Fibroblast of lung (primary cell): Measurements from ENCODE around the gene THRB.

Experiments used
- EZH2 ChIP-seq: IDR thresholded peaks from 2 replicates; pipeline ENCODE4 v1.5.1; 2012; ENCODE audit warnings: low read length, control low read depth, mild to moderate bottlenecking; ENCODE audit errors: missing control alignments
- TF ChIP-seq, protein P1 (sequence below), 2 donors: IDR thresholded peaks in 1 of 2; conservative IDR thresholded peaks in 1 of 2; 1 replicate in 1 of 2; 2 replicates in 1 of 2; pipeline ENCODE4 v1.5.1; 2011 to 2012; ENCODE audit warnings: low read length in 2 of 2, control low read depth in 1 of 2, inconsistent platforms in 1 of 2, low read depth in 1 of 2, mild to moderate bottlenecking in 1 of 2

DNA sequence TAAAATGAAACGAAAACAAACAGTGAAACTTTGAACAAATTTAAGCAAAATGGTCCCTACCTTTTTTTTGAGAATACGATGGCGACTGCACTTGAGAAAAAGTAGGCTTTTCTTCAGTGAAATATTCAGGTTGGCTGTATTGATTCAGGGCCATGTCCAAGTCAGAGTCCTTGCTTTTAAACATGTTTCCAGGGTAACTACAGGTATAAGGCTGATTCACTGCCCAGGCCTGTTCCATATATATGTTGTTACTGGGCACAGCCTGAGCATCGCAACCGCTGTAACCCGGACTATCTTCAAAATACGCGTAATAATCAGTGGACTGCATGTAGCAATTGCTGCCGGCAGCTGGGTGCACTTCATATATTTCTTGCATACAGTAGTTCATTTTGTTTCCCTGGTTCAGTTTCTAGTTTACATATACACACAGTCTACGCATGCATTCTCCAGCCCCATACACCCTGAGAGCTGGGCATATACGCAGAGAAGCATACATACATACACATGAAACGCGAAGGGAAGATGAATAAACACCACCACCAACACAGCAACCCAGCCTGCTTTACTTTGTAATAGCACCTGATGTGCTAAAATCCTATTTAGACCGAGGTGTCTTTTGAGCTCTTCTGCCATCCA lies 329.6 kb downstream of the THRB start:
- TF ChIP-seq, protein P1, sequence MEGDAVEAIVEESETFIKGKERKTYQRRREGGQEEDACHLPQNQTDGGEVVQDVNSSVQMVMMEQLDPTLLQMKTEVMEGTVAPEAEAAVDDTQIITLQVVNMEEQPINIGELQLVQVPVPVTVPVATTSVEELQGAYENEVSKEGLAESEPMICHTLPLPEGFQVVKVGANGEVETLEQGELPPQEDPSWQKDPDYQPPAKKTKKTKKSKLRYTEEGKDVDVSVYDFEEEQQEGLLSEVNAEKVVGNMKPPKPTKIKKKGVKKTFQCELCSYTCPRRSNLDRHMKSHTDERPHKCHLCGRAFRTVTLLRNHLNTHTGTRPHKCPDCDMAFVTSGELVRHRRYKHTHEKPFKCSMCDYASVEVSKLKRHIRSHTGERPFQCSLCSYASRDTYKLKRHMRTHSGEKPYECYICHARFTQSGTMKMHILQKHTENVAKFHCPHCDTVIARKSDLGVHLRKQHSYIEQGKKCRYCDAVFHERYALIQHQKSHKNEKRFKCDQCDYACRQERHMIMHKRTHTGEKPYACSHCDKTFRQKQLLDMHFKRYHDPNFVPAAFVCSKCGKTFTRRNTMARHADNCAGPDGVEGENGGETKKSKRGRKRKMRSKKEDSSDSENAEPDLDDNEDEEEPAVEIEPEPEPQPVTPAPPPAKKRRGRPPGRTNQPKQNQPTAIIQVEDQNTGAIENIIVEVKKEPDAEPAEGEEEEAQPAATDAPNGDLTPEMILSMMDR (conservative IDR thresholded peaks at IDR 0.05 in 1 of 2, IDR thresholded peaks at IDR 0.05 in 1 of 2; ENCODE audit: low read depth in 1 of 2, low read length in 2 of 2) = no peak
- no peak for TF ChIP-seq EZH2
